T-helper 1 cell treated with Interleukin-12 subunit alpha and Interleukin-12 subunit beta and Interleukin-4 antibody, amounts not matched to agents 30 μg/mL and 1 μg/mL, for 36 hours (primary cell): ENCODE data around the gene DYRK1B.
"Not testable (repeated sequence)": the region's sequence is repeated elsewhere in the genome, so short reads cannot be mapped to it uniquely, and the experiment has no call there.

Experiments used
- H3K27ac Mint-ChIP-seq: one replicate; pipeline ENCODE4 v1.8.0; 2021; ENCODE audit warnings: mild to moderate bottlenecking, mixed read lengths
- H3K27me3 Mint-ChIP-seq: one replicate; pipeline ENCODE4 v1.8.0; 2021; ENCODE audit warnings: low read depth, mixed read lengths
- H3K36me3 Mint-ChIP-seq: one replicate; pipeline ENCODE4 v1.8.0; 2021; ENCODE audit warnings: low read depth, mixed read lengths
- H3K4me1 Mint-ChIP-seq: one replicate; pipeline ENCODE4 v1.8.0; 2021; ENCODE audit warnings: low read depth, mixed read lengths
- H3K4me3 Mint-ChIP-seq: one replicate; pipeline ENCODE4 v1.8.0; 2021; ENCODE audit warnings: mild to moderate bottlenecking, moderate library complexity, mixed read lengths
- H3K9me3 Mint-ChIP-seq: one replicate; pipeline ENCODE4 v1.8.0; 2021; ENCODE audit warnings: mixed read lengths

The DYRK1B gene

DNA sequence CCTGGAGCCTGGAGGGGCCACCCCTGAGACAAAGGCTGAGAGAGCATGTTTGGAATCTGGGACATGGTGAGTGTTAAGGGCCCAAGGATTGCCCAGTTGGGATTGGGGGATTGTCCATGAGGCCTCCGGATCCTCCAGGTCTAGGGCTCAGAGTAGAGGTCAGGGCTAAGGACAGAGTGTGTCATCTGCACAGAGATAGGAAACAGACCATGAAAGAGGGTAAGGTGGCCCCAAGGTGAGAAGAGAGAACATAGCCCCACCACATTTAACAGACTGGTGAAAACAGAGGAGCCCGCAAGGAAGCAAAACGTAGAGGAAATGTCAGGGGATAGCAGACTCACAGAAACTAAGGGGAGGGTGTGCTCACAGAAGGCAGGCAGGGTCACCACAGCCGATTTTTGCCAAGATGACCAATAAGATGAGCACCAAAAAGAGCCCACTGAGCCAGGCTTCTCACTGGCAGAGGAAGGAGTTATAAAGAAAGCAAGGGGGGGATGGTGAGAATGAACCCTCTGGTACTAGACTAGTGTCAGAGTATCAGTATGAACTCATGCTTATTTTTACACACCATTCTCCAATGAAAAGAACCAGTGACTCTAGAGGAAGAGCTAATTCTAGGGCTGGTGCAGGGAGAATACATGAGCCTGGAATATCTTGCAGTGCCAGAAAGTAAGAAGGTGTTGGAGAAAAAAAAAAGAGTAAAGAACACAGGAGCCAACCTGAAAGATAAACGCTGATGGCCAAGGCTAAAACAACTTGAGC lies 17.5 kb downstream of the DYRK1B start:
- peaks cover 6% of the 10 kb centered on the region for H3K4me1 Mint-ChIP-seq
- no peaks in the 10 kb centered on the region for H3K9me3 Mint-ChIP-seq
- H3K27ac Mint-ChIP-seq = no peak overlapping the region
- H3K27me3 Mint-ChIP-seq = no peaks in the 10 kb centered on the region
- H3K4me3 Mint-ChIP-seq = no peak overlapping the region
- peaks cover 10% of the 10 kb centered on the region for H3K36me3 Mint-ChIP-seq

DNA sequence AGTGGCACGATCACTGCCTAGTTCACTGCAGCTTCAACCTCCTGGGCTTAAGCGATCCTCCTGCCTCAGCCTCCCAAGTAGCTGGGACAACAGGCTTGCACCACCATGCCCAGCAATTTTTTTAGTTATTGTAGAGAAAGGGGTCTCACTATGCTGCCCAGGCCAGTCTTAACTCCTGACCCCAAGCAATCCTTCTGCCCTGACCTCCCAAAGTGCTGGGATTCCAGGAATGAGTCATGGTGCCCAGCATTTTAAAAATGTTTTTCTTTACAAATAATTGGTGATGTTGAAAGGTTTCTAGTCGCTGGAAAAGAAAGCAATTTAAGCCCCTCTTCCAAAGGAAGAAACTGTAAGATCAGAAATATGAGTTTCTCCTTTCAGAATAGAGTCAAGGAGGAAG lies 19.4 kb downstream of the DYRK1B start:
- H3K9me3 Mint-ChIP-seq = no peaks in the 10 kb centered on the region
- no peak overlapping the region for H3K4me3 Mint-ChIP-seq
- H3K36me3 Mint-ChIP-seq = peaks cover 10% of the 10 kb centered on the region
- no peaks in the 10 kb centered on the region for H3K27me3 Mint-ChIP-seq
- peaks cover 6% of the 10 kb centered on the region for H3K4me1 Mint-ChIP-seq
- H3K27ac Mint-ChIP-seq = no peak overlapping the region

DNA sequence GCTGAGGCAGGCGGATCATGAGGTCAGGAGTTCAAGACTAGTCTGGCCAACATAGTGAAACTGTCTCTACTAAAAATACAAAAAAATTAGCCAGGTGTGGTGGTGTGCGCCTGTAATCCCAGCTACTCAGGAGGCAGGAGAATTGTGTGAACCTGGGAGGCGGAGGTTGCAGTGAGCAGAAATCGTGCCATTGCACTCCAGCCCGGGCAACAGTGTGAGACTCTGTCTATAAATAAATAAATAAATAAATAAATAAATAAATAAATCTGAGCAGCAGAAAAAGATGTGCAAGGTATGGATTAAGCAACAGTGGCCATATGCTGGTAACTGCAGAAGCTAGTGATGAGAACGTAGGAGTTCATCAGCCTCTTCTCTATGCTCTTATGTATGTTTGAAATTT lies 19.9 kb downstream of the DYRK1B start:
- H3K9me3 Mint-ChIP-seq, H3K27me3 Mint-ChIP-seq, H3K36me3 Mint-ChIP-seq, H3K4me1 Mint-ChIP-seq, H3K27ac Mint-ChIP-seq, H3K4me3 Mint-ChIP-seq: not testable (repeated sequence)

DNA sequence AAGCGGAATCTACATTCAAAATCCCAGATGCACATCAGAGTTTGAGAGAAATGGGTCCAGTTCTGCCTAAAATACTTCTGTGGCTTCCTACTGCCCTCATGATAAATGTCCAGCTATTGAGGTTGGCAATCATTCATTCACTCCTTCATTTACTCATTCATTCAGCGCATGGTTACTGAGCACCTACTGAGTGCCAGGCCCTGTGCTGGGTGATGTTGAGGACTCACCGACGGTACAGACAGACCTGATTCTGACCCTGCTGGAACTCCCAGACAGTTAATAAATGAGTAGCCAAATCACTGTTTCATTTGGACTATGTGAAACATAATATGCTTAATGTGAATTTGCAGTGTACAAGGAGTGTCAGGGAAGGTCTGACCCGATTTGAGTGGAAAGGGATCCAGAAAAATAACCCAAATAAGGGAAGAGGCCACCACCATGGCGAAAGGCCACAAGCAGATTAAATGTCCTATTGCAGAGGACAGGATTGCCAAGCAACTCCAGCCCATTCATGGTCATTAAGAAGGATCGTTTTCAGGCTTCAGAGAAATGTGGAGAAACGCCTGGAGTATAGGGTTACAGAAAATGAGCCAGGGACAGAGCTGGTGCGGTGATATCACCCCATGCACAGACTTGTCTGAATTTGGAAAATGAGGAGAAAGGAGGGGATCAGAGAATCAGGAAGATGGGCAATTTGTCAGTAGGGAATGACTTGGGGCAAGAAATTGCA lies 20.5 kb downstream of the DYRK1B start:
- Mint-ChIP-seq H3K27me3 (no peaks in the 10 kb centered on the region), H3K27ac (no peak overlapping the region), H3K9me3 (no peaks in the 10 kb centered on the region), H3K36me3 (peaks cover 10% of the 10 kb centered on the region), H3K4me1 (peaks cover 3% of the 10 kb centered on the region), H3K4me3 (no peak overlapping the region)

DNA sequence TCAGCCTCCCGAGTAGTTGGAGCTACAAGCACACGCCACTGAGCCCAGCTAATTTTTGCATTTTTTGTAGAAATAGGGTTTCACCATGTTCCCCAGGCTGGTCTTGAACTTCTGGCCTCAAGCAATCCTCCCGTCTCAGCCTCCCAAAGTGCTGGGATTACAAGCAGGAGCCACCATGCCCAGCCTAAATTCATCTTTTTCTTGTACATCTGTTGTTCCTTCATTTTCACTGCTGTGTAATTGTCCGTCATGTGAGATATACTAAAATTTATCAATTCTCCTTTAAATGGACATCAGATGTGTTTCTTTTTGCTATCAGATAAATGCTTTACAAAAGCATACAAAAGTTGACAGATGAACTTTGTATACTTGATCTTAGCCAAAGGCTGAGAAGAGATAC lies 22.9 kb downstream of the DYRK1B start:
- Mint-ChIP-seq H3K27ac (no peak overlapping the region), H3K9me3 (peaks cover 4% of the 10 kb centered on the region), H3K4me1 (no peaks in the 10 kb centered on the region), H3K27me3 (no peaks in the 10 kb centered on the region), H3K4me3 (no peak overlapping the region), H3K36me3 (peaks cover 4% of the 10 kb centered on the region)

DNA sequence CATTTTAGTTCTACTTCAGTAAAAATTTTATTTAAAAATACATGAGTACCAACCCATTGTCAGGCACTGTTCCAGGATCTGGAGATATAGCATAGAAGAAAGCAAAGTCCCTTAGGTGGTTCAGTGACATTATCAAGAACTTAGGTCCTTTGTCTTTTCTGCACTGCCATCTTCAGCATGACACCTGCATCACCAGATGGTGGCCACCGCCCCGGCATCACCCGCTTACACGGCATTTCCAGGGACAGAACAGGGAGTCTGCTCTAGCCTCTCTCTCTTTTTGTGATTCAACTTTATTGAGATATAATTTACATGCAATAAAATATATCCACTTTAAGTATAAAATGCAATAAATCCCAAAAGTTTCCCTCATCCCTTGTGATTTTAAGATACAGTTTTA lies 23.5 kb downstream of the DYRK1B start:
- Mint-ChIP-seq H3K4me1 (no peaks in the 10 kb centered on the region), H3K27me3 (peaks cover under 1% of the 10 kb centered on the region), H3K9me3 (peaks cover 4% of the 10 kb centered on the region), H3K36me3 (peaks cover 2% of the 10 kb centered on the region), H3K27ac (no peak overlapping the region), H3K4me3 (no peak overlapping the region)

DNA sequence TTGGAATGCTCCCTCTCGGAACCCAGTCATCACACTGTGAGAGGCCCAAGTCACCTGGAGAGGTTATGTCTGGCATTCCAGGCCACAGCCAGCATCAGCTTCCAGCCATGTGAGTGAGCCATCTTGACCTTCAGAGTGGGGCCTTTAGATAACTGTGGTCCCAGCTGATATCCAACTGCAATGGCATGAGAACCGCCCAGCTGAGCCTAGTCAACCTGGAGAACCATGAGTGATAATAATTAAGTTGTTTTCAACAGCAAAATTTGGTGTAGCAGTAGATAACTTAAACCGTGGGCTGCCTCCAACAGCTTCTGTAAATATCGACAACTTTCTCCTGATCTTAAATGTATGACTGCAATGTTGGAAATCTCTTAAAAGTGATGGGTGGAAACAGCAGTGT lies 24.6 kb downstream of the DYRK1B start:
- no peaks in the 10 kb centered on the region for H3K4me1 Mint-ChIP-seq
- no peak overlapping the region for H3K27ac Mint-ChIP-seq
- peaks cover 4% of the 10 kb centered on the region for H3K9me3 Mint-ChIP-seq
- peaks cover 2% of the 10 kb centered on the region for H3K36me3 Mint-ChIP-seq
- H3K27me3 Mint-ChIP-seq = peaks cover 3% of the 10 kb centered on the region
- H3K4me3 Mint-ChIP-seq = no peak overlapping the region

DNA sequence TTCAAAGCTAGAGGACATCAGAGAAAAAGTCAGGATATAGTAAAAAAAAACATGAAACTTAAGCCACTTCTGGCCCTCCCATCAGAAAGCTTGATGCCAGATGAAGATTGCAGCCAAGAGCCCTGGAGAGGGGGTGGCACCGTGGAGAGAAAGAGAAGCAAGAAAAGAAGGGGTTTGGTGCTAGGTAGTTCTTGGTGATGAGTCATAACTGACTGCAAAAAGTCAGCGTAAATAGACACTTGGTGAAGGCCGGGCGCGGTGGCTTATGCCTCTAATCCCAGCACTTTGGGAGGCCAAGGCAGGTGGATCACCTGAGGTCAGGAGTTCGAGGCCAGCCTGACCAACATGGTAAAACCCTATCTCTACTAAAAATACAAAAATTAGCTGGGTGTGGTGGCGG lies 25.3 kb downstream of the DYRK1B start:
- H3K4me3 Mint-ChIP-seq, H3K36me3 Mint-ChIP-seq, H3K4me1 Mint-ChIP-seq, H3K27me3 Mint-ChIP-seq, H3K27ac Mint-ChIP-seq, H3K9me3 Mint-ChIP-seq: not testable (repeated sequence)

DNA sequence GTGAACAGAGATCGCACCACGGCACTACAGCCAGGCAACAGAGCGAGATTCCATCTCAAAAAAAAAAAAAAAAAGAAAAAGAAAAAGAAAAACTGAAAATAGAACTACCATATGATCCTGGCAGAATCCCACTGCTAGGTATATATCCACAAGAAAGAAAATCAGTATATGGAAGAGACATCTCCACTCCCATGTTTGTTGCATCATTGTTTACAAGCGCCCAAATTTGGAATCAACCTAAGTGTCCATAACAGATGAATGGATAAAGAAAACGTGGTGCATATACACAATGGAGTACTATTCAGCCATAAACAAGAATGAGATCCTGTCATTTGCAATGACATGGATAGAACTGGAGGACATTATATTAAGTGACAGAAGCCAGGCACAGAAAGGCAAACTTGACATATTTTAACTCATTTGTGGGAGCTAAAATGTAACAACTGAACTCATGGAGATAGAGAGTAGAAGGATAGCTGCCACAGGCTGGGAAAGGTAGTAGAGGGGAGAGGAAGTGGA lies 26.1 kb downstream of the DYRK1B start:
- Mint-ChIP-seq H3K4me3 (no peak overlapping the region), H3K27me3 (peaks cover 9% of the 10 kb centered on the region), H3K4me1 (no peaks in the 10 kb centered on the region), H3K9me3 (peaks cover 4% of the 10 kb centered on the region), H3K36me3 (no peaks in the 10 kb centered on the region), H3K27ac (no peak overlapping the region)

DNA sequence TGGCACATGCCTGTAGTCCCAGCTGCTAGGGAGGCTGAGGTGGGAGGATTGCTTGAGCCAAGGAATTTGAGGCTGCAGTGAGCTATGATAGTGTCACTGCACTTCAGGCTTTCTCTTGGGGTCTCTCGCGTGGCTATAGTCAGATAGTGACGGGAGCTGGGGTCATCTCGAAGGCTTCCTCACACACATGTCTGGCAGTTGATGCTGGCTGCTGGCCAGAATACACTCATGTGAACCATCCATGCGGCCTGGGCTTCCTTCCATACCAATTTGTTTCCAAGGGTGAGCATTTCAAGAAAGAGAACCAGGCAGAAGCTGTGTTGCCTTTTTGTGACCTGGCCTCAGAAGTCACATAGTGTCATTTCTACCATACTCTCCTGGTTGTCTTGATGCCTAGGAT lies 28.9 kb downstream of the DYRK1B start:
- peaks cover 4% of the 10 kb centered on the region for H3K9me3 Mint-ChIP-seq
- H3K4me1 Mint-ChIP-seq = no peaks in the 10 kb centered on the region
- H3K4me3 Mint-ChIP-seq = no peak overlapping the region
- no peak overlapping the region for H3K27ac Mint-ChIP-seq
- H3K36me3 Mint-ChIP-seq = no peaks in the 10 kb centered on the region
- H3K27me3 Mint-ChIP-seq = peaks cover 12% of the 10 kb centered on the region

DNA sequence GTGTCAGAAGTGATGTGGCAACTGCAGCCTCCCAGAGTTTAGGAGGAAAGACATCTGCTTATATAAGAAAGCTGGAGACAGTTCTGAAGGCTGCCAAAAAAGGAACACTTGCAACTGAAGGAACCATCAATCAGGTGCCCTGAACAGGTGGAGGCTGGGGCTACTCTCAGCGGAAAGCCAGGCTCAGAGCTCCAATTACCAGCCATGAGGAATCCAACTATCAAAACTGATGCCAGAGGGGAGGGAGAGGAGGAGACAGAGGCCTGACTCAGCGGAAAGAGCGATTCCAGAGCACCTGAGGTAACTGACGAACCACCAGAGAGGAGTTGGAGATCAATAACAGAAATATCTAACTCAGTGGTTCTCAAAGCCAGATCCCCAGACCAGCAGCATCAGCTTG lies 31.0 kb downstream of the DYRK1B start:
- Mint-ChIP-seq H3K36me3 (no peaks in the 10 kb centered on the region), H3K27ac (no peak overlapping the region), H3K4me3 (no peak overlapping the region), H3K27me3 (peaks cover 16% of the 10 kb centered on the region), H3K4me1 (no peaks in the 10 kb centered on the region), H3K9me3 (peaks cover 1% of the 10 kb centered on the region)

DNA sequence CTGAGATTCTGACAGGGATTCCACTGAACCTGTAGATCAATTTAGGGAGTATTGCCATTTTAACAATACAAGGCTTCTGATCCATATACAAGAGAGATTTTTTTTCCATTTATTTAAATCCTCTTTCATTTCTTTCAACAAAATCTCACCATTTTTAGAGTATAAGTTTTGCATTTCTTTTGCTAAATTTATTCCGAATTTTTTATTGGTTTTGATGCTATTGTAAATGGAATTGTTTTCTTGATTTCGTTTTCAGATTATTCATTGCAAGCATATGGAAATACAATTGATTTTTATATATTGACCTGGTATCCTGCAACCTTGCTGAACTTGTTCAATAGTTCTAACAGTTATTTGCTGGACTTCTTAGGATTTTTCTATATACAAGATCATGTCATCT lies 36.9 kb downstream of the DYRK1B start:
- Mint-ChIP-seq H3K4me3 (no peak overlapping the region), H3K27ac (no peak overlapping the region), H3K9me3 (no peaks in the 10 kb centered on the region), H3K27me3 (peaks cover 22% of the 10 kb centered on the region), H3K36me3 (no peaks in the 10 kb centered on the region), H3K4me1 (peaks cover 14% of the 10 kb centered on the region)

DNA sequence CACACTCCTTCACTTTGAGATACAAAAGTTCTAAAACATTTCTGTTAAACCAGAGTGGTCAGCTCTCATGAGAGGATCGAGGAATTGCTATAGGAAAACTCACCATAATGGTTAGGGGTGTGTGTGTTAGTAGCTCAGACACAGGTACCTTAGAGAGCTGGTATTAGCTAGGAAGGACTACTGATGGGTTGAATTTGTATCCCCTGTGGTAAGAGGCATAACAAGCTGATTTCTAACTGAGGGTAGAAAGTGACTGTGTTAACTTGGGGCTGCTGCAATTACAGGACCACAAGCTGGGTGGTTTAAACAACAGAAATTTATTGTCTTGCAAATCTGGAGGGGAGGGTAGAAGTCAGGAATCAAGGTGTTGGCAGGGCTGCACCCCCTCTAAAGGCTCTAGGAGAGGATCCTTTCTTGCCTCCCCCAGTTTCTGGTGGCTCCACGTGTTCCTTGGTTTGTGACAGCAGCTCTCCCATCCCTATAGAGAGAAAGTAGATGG lies 37.9 kb downstream of the DYRK1B start:
- H3K36me3 Mint-ChIP-seq = no peaks in the 10 kb centered on the region

DNA sequence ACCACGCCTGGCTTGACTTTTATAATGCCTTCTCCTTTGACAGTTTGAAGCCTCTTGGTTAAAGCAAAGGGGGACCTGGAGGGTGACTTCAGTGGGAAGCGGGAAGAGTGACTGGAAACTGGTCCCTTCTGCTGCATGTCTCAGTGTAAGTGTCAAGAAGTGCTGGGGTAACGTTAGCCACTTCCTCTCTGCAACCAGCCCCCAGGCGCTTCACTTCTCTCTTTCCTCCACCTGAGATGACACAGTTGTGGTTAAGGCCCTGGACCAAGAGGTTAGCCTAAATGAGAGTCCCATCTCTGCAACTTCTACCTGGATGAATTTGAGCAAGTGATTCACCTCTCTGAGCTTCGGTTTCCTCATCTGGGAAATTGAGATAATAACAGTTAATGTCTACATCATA lies 39.0 kb downstream of the DYRK1B start:
- H3K27me3 Mint-ChIP-seq = peaks cover 22% of the 10 kb centered on the region
- H3K36me3 Mint-ChIP-seq = no peaks in the 10 kb centered on the region
- H3K9me3 Mint-ChIP-seq = no peaks in the 10 kb centered on the region
- peaks cover 14% of the 10 kb centered on the region for H3K4me1 Mint-ChIP-seq
- no peak overlapping the region for H3K4me3 Mint-ChIP-seq
- no peak overlapping the region for H3K27ac Mint-ChIP-seq

More for the DNA sequence above, 37.9 kb downstream of the DYRK1B start:
- Mint-ChIP-seq H3K4me3 (no peak overlapping the region), H3K9me3 (no peaks in the 10 kb centered on the region), H3K27ac (no peak overlapping the region), H3K27me3 (peaks cover 22% of the 10 kb centered on the region), H3K4me1 (peaks cover 14% of the 10 kb centered on the region)

DNA sequence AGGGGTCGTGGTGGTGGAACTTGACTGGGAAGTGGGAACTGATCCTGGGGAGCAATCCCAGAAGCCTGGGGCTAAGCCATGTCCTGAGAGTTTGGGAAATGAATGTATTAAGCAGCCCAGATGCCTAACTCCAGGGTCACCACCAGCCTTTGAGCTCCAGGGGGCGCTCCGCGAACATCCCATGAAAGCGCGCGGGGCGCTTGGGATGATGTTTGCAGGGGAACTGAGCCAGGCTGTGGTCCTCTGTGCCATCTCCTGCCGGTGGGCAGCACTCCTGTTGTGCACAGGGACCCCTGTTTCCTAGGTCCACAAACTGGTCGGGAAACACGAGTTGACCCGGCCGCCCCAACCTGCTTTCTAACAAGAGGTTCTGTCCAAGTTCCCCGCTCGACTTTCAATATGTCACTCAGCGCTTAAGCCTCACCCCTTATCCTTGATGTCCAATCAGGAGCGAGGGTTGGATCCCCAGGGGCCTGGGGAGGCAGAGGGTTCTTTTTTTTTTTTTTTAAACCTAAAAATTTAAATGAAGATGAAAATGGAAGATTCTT lies 40.9 kb downstream of the DYRK1B start:
- H3K27ac Mint-ChIP-seq = no peak overlapping the region
- peaks cover 3% of the 10 kb centered on the region for H3K36me3 Mint-ChIP-seq
- peaks cover 18% of the 10 kb centered on the region for H3K27me3 Mint-ChIP-seq
- H3K4me3 Mint-ChIP-seq = peak overlapping the region; percentile 81
- H3K4me1 Mint-ChIP-seq = peaks cover 14% of the 10 kb centered on the region
- peaks cover 8% of the 10 kb centered on the region for H3K9me3 Mint-ChIP-seq
